Measurements from ENCODE around the gene IL17RB. TPM values are rescaled to one million over a fixed set of nuclear protein-coding genes. Genes with fewer than 3 reads are reported as not detected.

Gene IL17RB
- polyA plus RNA-seq, 3 donors: 0.13 TPM; not detected in 2

DNA sequence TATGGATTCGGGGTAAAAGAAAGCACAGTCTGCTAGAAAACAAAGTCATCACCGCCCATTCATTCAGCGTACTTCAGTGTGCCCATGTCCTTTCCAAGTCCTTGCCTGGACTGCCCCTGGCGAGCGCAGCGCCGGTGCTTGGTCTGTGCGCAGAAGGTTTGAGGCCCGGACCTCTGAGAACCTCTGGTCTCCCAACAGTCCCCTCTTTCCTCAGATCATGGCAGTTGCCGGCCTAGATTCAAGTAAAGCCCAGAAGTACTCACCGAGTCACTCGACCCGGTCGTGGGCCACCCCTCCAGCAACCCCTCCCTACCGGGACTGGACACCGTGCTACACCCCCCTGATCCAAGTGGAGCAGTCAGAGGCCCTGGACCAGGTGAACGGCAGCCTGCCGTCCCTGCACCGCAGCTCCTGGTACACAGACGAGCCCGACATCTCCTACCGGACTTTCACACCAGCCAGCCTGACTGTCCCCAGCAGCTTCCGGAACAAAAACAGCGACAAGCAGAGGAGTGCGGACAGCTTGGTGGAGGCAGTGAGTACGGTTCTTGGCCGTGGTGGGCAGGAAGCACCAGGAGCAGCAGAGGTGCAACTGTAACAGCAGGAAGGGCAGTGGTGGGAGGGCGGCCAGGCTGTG, 36.5 kb upstream of the IL17RB start:
- H3K4me2 ChIP-seq (replicated peaks; ENCODE audit: extremely low read depth, low read length, poor library complexity, severe bottlenecking): no peak overlapping the region
- no peak overlapping the region for H3K27ac Mint-ChIP-seq
- no peak overlapping the region for H3K4me3 Mint-ChIP-seq
- H3K4me3 ChIP-seq (replicated peaks in 1 of 3; ENCODE audit: low read depth in 2 of 3, low read length in 3 of 3): no peak overlapping the region
- DNase-seq: no peak
- no peak overlapping the region for H3K27ac ChIP-seq (ENCODE audit: low read depth in 1 of 2, low read length in 2 of 2)
- intact Hi-C loops (cut with micrococcal nuclease): no loop called here
- TF ChIP-seq, protein P1, sequence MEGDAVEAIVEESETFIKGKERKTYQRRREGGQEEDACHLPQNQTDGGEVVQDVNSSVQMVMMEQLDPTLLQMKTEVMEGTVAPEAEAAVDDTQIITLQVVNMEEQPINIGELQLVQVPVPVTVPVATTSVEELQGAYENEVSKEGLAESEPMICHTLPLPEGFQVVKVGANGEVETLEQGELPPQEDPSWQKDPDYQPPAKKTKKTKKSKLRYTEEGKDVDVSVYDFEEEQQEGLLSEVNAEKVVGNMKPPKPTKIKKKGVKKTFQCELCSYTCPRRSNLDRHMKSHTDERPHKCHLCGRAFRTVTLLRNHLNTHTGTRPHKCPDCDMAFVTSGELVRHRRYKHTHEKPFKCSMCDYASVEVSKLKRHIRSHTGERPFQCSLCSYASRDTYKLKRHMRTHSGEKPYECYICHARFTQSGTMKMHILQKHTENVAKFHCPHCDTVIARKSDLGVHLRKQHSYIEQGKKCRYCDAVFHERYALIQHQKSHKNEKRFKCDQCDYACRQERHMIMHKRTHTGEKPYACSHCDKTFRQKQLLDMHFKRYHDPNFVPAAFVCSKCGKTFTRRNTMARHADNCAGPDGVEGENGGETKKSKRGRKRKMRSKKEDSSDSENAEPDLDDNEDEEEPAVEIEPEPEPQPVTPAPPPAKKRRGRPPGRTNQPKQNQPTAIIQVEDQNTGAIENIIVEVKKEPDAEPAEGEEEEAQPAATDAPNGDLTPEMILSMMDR (IDR thresholded peaks at IDR 0.05): no peak
- no peaks in the 10 kb centered on the region for H3K79me2 ChIP-seq (ENCODE audit: insufficient read depth, low read length)
- H3K9ac ChIP-seq (ENCODE audit: insufficient read depth, low read length, poor library complexity, severe bottlenecking): no peak overlapping the region
- H3K36me3 ChIP-seq (replicated peaks in 1 of 2; ENCODE audit: control insufficient read depth in 1 of 2, insufficient read depth in 2 of 2, low read length in 2 of 2): no peaks in the 10 kb centered on the region
- H3K4me1 ChIP-seq (ENCODE audit: control insufficient read depth in 1 of 2, insufficient read depth in 2 of 2, low read length in 2 of 2): no peaks in the 10 kb centered on the region
- H3K27me3 ChIP-seq (ENCODE audit: control insufficient read depth in 2 of 2, insufficient read depth in 2 of 2, low read length in 2 of 2): no peaks in the 10 kb centered on the region
- no peaks in the 10 kb centered on the region for H3K4me1 Mint-ChIP-seq
- peaks cover 2 to 12% (median 6%) of the 10 kb centered on the region in 3 donors for H3K27me3 Mint-ChIP-seq (ENCODE audit: low read depth in 3 of 3)
- no peaks in the 10 kb centered on the region for H3K36me3 Mint-ChIP-seq
- H2AFZ ChIP-seq (ENCODE audit: insufficient read depth, low read depth, low read length, poor library complexity, severe bottlenecking): no peak overlapping the region
- 99% methylated on average over 28 of the region's 28 CpGs for WGBS (ENCODE audit: insufficient coverage)
- H3K9me3 Mint-ChIP-seq: no peaks in the 10 kb centered on the region
- no peaks in the 10 kb centered on the region for H4K20me1 ChIP-seq (ENCODE audit: insufficient read depth, low read length)
- H3K9me3 ChIP-seq (replicated peaks in 1 of 2; ENCODE audit: control insufficient read depth in 1 of 2, insufficient read depth in 1 of 2, low read length in 2 of 2): no peaks in the 10 kb centered on the region

DNA sequence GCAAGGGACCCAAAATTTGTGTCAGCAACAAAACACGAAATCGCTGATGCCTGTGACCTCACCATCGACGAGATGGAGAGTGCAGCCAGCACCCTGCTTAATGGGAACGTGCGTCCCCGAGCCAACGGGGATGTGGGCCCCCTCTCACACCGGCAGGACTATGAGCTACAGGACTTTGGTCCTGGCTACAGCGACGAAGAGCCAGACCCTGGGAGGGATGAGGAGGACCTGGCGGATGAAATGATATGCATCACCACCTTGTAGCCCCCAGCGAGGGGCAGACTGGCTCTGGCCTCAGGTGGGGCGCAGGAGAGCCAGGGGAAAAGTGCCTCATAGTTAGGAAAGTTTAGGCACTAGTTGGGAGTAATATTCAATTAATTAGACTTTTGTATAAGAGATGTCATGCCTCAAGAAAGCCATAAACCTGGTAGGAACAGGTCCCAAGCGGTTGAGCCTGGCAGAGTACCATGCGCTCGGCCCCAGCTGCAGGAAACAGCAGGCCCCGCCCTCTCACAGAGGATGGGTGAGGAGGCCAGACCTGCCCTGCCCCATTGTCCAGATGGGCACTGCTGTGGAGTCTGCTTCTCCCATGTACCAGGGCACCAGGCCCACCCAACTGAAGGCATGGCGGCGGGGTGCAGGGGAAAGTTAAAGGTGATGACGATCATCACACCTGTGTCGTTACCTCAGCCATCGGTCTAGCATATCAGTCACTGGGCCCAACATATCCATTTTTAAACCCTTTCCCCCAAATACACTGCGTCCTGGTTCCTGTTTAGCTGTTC, 35.0 kb upstream of the IL17RB start:
- no peak overlapping the region for H3K4me2 ChIP-seq (replicated peaks; ENCODE audit: extremely low read depth, low read length, poor library complexity, severe bottlenecking)
- no peaks in the 10 kb centered on the region for H3K79me2 ChIP-seq (ENCODE audit: insufficient read depth, low read length)
- H3K4me1 ChIP-seq (ENCODE audit: control insufficient read depth in 1 of 2, insufficient read depth in 2 of 2, low read length in 2 of 2): no peaks in the 10 kb centered on the region
- no peaks in the 10 kb centered on the region for H4K20me1 ChIP-seq (ENCODE audit: insufficient read depth, low read length)
- H3K9me3 ChIP-seq (replicated peaks in 1 of 2; ENCODE audit: control insufficient read depth in 1 of 2, insufficient read depth in 1 of 2, low read length in 2 of 2): no peaks in the 10 kb centered on the region
- WGBS (ENCODE audit: insufficient coverage): 95% methylated on average over 20 of the region's 24 CpGs
- H3K9ac ChIP-seq (ENCODE audit: insufficient read depth, low read length, poor library complexity, severe bottlenecking): no peak overlapping the region
- no peaks in the 10 kb centered on the region for H3K36me3 ChIP-seq (replicated peaks in 1 of 2; ENCODE audit: control insufficient read depth in 1 of 2, insufficient read depth in 2 of 2, low read length in 2 of 2)
- TF ChIP-seq, protein P1 (IDR thresholded peaks at IDR 0.05): no peak
- H3K36me3 Mint-ChIP-seq: no peaks in the 10 kb centered on the region
- H3K27ac ChIP-seq (ENCODE audit: low read depth in 1 of 2, low read length in 2 of 2): no peak overlapping the region
- no peak overlapping the region for H3K27ac Mint-ChIP-seq
- H3K4me3 ChIP-seq (replicated peaks in 1 of 3; ENCODE audit: low read depth in 2 of 3, low read length in 3 of 3): no peak overlapping the region
- H3K4me3 Mint-ChIP-seq: no peak overlapping the region
- no peaks in the 10 kb centered on the region for H3K9me3 Mint-ChIP-seq
- intact Hi-C loops (cut with micrococcal nuclease): no loop called here
- DNase-seq: no peak
- no peaks in the 10 kb centered on the region for H3K27me3 ChIP-seq (ENCODE audit: control insufficient read depth in 2 of 2, insufficient read depth in 2 of 2, low read length in 2 of 2)
- H3K27me3 Mint-ChIP-seq (ENCODE audit: low read depth in 3 of 3): peaks cover 2 to 13% (median 3%) of the 10 kb centered on the region in 3 donors
- H3K4me1 Mint-ChIP-seq: no peaks in the 10 kb centered on the region
- no peak overlapping the region for H2AFZ ChIP-seq (ENCODE audit: insufficient read depth, low read depth, low read length, poor library complexity, severe bottlenecking)
